GM23248 (cell line): ENCODE data around the gene GTF2IRD1. TPM values are rescaled to one million over a fixed set of nuclear protein-coding genes. Genes with fewer than 3 reads are reported as not detected.
"Not testable (repeated sequence)": the region's sequence is repeated elsewhere in the genome, so short reads cannot be mapped to it uniquely, and the experiment has no call there.

ENCODE experiments used
- DNase-seq: peaks from one replicate; pipeline ENCODE4 v3.0.0-alpha.2; 2015
- H2AFZ ChIP-seq: fragments of 200-600 bp; sonication (generic); 2 replicates; pipeline ENCODE4 v1.6.1; 2016; ENCODE audit warnings: antibody characterized with exemption
- H3F3A ChIP-seq: fragments of 200-600 bp; sonication (generic); 2 replicates; pipeline ENCODE4 v1.6.1; 2016; ENCODE audit warnings: mild to moderate bottlenecking, antibody characterized with exemption, mixed run types; ENCODE audit not compliant: insufficient read depth
- H3K27ac ChIP-seq: fragments of 200-600 bp; sonication (generic); 2 replicates; pipeline ENCODE4 v1.5.1; 2016; ENCODE audit warnings: mild to moderate bottlenecking
- H3K27me3 ChIP-seq: fragments of 200-600 bp; sonication (generic); replicated peaks from 2 replicates; pipeline ENCODE4 v1.6.1; 2016; ENCODE audit warnings: mild to moderate bottlenecking; ENCODE audit not compliant: insufficient read depth
- H3K36me3 ChIP-seq: fragments of 200-600 bp; sonication (generic); 2 replicates; pipeline ENCODE4 v1.6.1; 2016; ENCODE audit warnings: low read depth, mild to moderate bottlenecking
- H3K4me1 ChIP-seq: fragments of 200-600 bp; sonication (generic); 2 replicates; pipeline ENCODE4 v1.6.1; 2016; ENCODE audit warnings: mild to moderate bottlenecking; ENCODE audit not compliant: insufficient read depth
- H3K4me2 ChIP-seq: fragments of 200-600 bp; sonication (generic); one replicate; pipeline ENCODE4 v1.6.1; 2016; ENCODE audit warnings: mild to moderate bottlenecking; ENCODE audit not compliant: unreplicated experiment
- H3K4me3 ChIP-seq: fragments of 200-600 bp; sonication (generic); 2 replicates; pipeline ENCODE4 v1.5.1; 2016; ENCODE audit warnings: mild to moderate bottlenecking
- H3K79me2 ChIP-seq: fragments of 200-600 bp; sonication (generic); 2 replicates; pipeline ENCODE4 v1.6.1; 2016; ENCODE audit warnings: mild to moderate bottlenecking; ENCODE audit not compliant: insufficient read depth
- H3K9ac ChIP-seq: fragments of 200-600 bp; sonication (generic); 2 replicates; pipeline ENCODE4 v1.6.1; 2016; ENCODE audit warnings: mild to moderate bottlenecking
- H3K9me2 ChIP-seq: fragments of 200-600 bp; sonication (generic); 2 replicates; pipeline ENCODE4 v1.6.1; 2016; ENCODE audit warnings: mixed run types, mild to moderate bottlenecking, moderate library complexity; ENCODE audit not compliant: insufficient read depth
- H3K9me3 ChIP-seq: fragments of 200-600 bp; sonication (generic); one replicate; pipeline ENCODE4 v1.6.1; 2017; ENCODE audit warnings: low read depth
- H4K20me1 ChIP-seq: fragments of 200-600 bp; sonication (generic); 2 replicates; pipeline ENCODE4 v1.6.0; 2016; ENCODE audit not compliant: insufficient read depth
- EZH2 ChIP-seq: fragments of 200-600 bp; sonication (generic); IDR thresholded peaks from 2 replicates; pipeline ENCODE4 v1.6.1; 2018; ENCODE audit warnings: antibody characterized with exemption, mild to moderate bottlenecking; ENCODE audit not compliant: insufficient read depth, poor library complexity, severe bottlenecking
- EZH2phosphoT487 ChIP-seq: fragments of 200-600 bp; sonication (generic); IDR thresholded peaks from 2 replicates; pipeline ENCODE4 v1.6.1; 2018; ENCODE audit warnings: antibody characterized with exemption, moderate library complexity, mild to moderate bottlenecking, low read depth; ENCODE audit not compliant: insufficient read depth
- WGBS, 2 experiments: methylation state at CpG; one replicate each; pipeline ENCODE4 v1.1.6; 2015 to 2017; ENCODE audit warnings: low lambda C conversion rate in 2 of 2, low coverage in 1 of 2; ENCODE audit errors: missing lambda C conversion rate in 2 of 2; 5-methylcytosine and 5-hydroxymethylcytosine counted together
- in situ Hi-C: fragments of 300-500 bp; cut with MboI; formaldehyde crosslinking; loops from 2 replicates; pipeline ENCODE4 v1.15.0; 2020
- polyA plus RNA-seq: library from polyadenylated mRNA; unstranded; fragments of >200 nt; fragmentation: Nextera tagmentation; extraction: Ambion mirVana; gene quantifications from 2 replicates; pipeline ENCODE4 v1.2.1, GENCODE V29; 2016
- total RNA-seq: library from RNA; depleted of rRNA; stranded (reverse); fragments of >200 nt; shearing (Covaris generic); gene quantifications from 2 replicates; pipeline ENCODE4 v1.2.3, GENCODE V29; 2014

Gene GTF2IRD1
- total and polyA plus RNA-seq, 2 experiments from 2014 or later = 3.7 to 6.6 TPM

- H3K36me3 ChIP-seq = no peaks in the 10 kb centered on the region
- in situ Hi-C loops = no loop called here
These were observed 42.9 kb upstream of the GTF2IRD1 start for GRCh38 chr7:74410772-74411171.

GRCh38 chr7:74411571-74411970 lies 42.1 kb upstream of the GTF2IRD1 start:
- H3K4me1 ChIP-seq, in situ Hi-C loops, H3K9me3 ChIP-seq, H3K79me2 ChIP-seq, H2AFZ ChIP-seq, H4K20me1 ChIP-seq, H3K27me3 ChIP-seq, DNase-seq, H3K27ac ChIP-seq, H3K36me3 ChIP-seq, H3K4me3 ChIP-seq, H3K9ac ChIP-seq, H3K9me2 ChIP-seq, H3K4me2 ChIP-seq, H3F3A ChIP-seq: not testable (repeated sequence)
- WGBS, 2 experiments = 59 to 67% methylated on average over 5 of the region's 5 CpGs

More at GRCh38 chr7:74410772-74411171, 42.9 kb upstream of the GTF2IRD1 start:
- no peak overlapping the region for H3K4me2 ChIP-seq
- 97 to 100% methylated on average over 2 of the region's 2 CpGs for WGBS, 2 experiments
- DNase-seq = no peak
- TF ChIP-seq EZH2phosphoT487 (no peak), EZH2 (no peak)
- H4K20me1 ChIP-seq = no peaks in the 10 kb centered on the region
- H3K27me3 ChIP-seq = no peaks in the 10 kb centered on the region
- H3K27ac ChIP-seq = no peak overlapping the region
- no peak overlapping the region for H3K9ac ChIP-seq
- no peaks in the 10 kb centered on the region for H3K79me2 ChIP-seq
- H3K9me2 ChIP-seq = no peaks in the 10 kb centered on the region
- H3K9me3 ChIP-seq = no peaks in the 10 kb centered on the region
- H2AFZ ChIP-seq = no peak overlapping the region
- no peak overlapping the region for H3K4me3 ChIP-seq
- H3K4me1 ChIP-seq = no peaks in the 10 kb centered on the region
- 0 out of 2 replicates have a peak, but pooled peaks cover 3% of the 10 kb centered on the region for H3F3A ChIP-seq

- Histone ChIP-seq H3K4me1 (no peaks in the 10 kb centered on the region), H3K27ac (no peak overlapping the region), H3K9ac (no peak overlapping the region), H3K4me3 (no peak overlapping the region), H3K36me3 (no peaks in the 10 kb centered on the region), H3K79me2 (no peaks in the 10 kb centered on the region), H3K9me3 (no peaks in the 10 kb centered on the region), H3K27me3 (no peaks in the 10 kb centered on the region), H4K20me1 (no peaks in the 10 kb centered on the region), H3K4me2 (no peak overlapping the region), H3F3A (0 out of 2 replicates have a peak, but pooled peaks cover 3% of the 10 kb centered on the region), H3K9me2 (no peaks in the 10 kb centered on the region), H2AFZ (no peak overlapping the region)
- DNase-seq = no peak
- WGBS, 2 experiments = 55 to 58% methylated on average over 4 of the region's 4 CpGs
- in situ Hi-C loops = no loop called here
- TF ChIP-seq EZH2 (no peak), EZH2phosphoT487 (no peak)
These were observed 41.6 kb upstream of the GTF2IRD1 start for GRCh38 chr7:74412056-74412455.

DNA sequence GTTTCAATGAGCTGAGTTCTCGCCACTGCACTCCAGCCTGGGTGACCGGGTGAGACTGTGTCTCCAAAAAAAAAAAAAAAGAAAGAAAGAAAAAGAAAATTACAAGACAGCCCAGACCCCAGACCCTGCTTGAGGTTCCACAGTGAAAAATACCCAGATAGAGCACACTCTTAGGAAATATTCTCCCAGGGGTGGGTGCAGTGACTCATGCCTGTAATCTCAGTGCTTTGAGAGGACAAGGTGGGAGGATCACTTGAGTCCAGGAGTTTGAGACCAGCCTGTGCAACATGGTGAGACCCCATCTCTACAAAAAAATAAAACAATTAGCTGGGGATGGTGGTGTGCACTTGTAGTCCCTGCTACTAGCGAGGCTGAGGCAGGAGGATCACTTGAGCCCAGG lies 41.1 kb upstream of the GTF2IRD1 start:
- Histone ChIP-seq H3K9me3 (no peaks in the 10 kb centered on the region), H3K4me3 (no peak overlapping the region), H3K9ac (no peak overlapping the region), H3K27me3 (no peaks in the 10 kb centered on the region), H4K20me1 (no peaks in the 10 kb centered on the region), H3K36me3 (no peaks in the 10 kb centered on the region), H2AFZ (no peak overlapping the region), H3K4me1 (no peaks in the 10 kb centered on the region), H3K9me2 (no peaks in the 10 kb centered on the region), H3K27ac (no peak overlapping the region), H3K4me2 (no peak overlapping the region), H3K79me2 (no peaks in the 10 kb centered on the region), H3F3A (0 out of 2 replicates have a peak, but pooled peaks cover 3% of the 10 kb centered on the region)
- DNase-seq = peak; percentile 27
- 77 to 90% methylated on average over 3 of the region's 3 CpGs for WGBS, 2 experiments
- in situ Hi-C loops = no loop called here
- no peak for TF ChIP-seq EZH2phosphoT487
- TF ChIP-seq EZH2 = no peak

DNA sequence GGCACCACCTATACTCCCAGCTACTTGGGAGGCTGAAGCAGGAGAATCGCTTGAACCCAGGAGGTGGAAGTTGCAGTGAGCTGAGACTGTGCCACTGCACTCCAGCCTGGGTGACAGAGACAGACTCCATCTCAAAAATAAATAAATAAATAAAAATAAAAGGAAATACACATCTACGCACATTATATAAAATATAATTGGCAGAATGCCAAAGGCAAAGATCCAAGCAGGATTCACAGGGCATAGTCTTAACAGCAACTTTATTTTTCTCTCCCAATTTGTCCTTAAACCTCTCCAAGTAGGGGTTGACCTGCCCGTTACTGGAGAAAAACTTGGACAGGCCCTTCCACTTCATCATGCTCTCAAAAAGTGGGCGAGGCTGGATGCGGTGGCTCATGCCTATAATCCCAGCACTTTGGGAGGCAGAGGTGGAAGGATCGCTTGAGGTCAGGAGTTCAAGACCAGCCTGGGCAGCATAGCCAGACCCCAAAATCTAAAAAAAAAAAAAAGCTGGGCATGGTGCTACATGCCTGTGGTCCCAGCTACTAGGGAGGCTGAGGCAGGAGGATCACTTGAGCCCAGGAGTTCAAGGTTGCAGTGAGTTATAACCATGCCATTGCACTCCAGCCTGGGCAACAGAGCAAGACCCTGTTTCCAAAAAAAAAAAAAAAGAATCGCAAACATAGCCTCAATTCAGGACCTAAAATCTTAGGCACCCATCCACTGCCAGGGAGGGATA lies 38.9 kb upstream of the GTF2IRD1 start:
- H3K79me2 ChIP-seq, H3K9me3 ChIP-seq, H2AFZ ChIP-seq, H3K27me3 ChIP-seq, H3K9ac ChIP-seq, H3K4me2 ChIP-seq, H3K36me3 ChIP-seq, H3K27ac ChIP-seq, H3K4me3 ChIP-seq, H4K20me1 ChIP-seq, H3K4me1 ChIP-seq, in situ Hi-C loops, H3F3A ChIP-seq, H3K9me2 ChIP-seq, DNase-seq: not testable (repeated sequence)
- 90 to 94% methylated on average over 5 to 7 of the region's 7 CpGs for WGBS, 2 experiments
